SK-N-SH (cell line): ENCODE data around the gene NDC80. TPM values are rescaled to one million over a fixed set of nuclear protein-coding genes. Genes with fewer than 3 reads are reported as not detected.

Experiments used
- polyA plus RNA-seq, 3 experiments: library from polyadenylated mRNA; depleted of rRNA; stranded (reverse); fragments of >200 nt; gene quantifications; 2 replicates each; pipeline ENCODE4 v1.2.3, GENCODE V29; 2012
- small RNA-seq, 7 experiments: library from RNA; depleted of rRNA; stranded (forward); fragments of <200 nt; gene quantifications; one replicate each; pipeline ENCODE3, GENCODE V24; 2012

Gene NDC80
- polyA plus RNA-seq, 1 of the 3 experiments (the other 2 are of a cell fraction) = 11.3 TPM

Small RNA genes lying within 50 kb of the gene (small RNA-seq; reads per million reads assigned to genes)
- 0 reads per million in 7 experiments for gene RF00019
- gene RF01233 = 0 reads per million in 7 experiments
- gene RNU6-340P = 0 to 26.0 (median 0) reads per million in 7 experiments

Other genes with a start within 250 kb of the NDC80 start
- gene METTL4, start 52 bp upstream of the NDC80 start, polyA plus RNA-seq (2012; rRNA removed) = 2.9 and 5.3 TPM in 2 replicates
- 8.9 and 10.9 TPM in 2 replicates for gene SMCHD1, start 84.2 kb downstream of the NDC80 start, polyA plus RNA-seq (2012; rRNA removed)